Left colon (tissue), 2 donors: ENCODE data around the gene ARHGAP19. TPM values are rescaled to one million over a fixed set of nuclear protein-coding genes. Genes with fewer than 3 reads are reported as not detected.

Source experiments
- ATAC-seq: fragments of 200-7000 bp; cut with Tn5 transposase; one replicate; pipeline ENCODE4 v1.9.1; 2020; ENCODE audit warnings: mild to moderate bottlenecking, moderate library complexity
- DNase-seq, 2 donors: peaks; one replicate each; pipeline ENCODE4 v3.0.0-alpha.2; 2020
- intact Hi-C, 2 donors: fragments of 100-400 bp; cut with DNase I in 1 of 2; cut with micrococcal nuclease in 1 of 2; formaldehyde crosslinking; loops; one replicate each; pipeline versions ENCODE4 v1.11.2 to v1.14.0; 2022; cut with DNase I, micrococcal nuclease
- total RNA-seq, 2 donors: library from RNA; stranded (reverse); fragmentation: NEBNext Ultra II Directional; extraction: Animal tissue kit (Norgen Biotek cat#: 25700); gene quantifications; one replicate each; pipeline ENCODE4 v1.2.1, GENCODE V29; 2021
- donor health status: DM: no; HTN: no; CAD: no.
- donor health status: DM: yes; HTN: yes; CAD: no.

Gene ARHGAP19
- total RNA-seq, 2 donors from 2014 or later = 6.4 to 6.8 TPM

- ATAC-seq (no peak), DNase-seq (no peak)
- intact Hi-C loops = no loop called here
Measured at GRCh38 chr10:97256356-97256755, 36.1 kb downstream of the ARHGAP19 start.

- intact Hi-C loops = no loop called here
- no peak for ATAC-seq
- no peak for DNase-seq
Measured at GRCh38 chr10:97255512-97256293, 36.7 kb downstream of the ARHGAP19 start.

- DNase-seq (no peak), ATAC-seq (no peak)
- intact Hi-C loops = no loop called here
Measured at GRCh38 chr10:97254694-97255093, 37.7 kb downstream of the ARHGAP19 start.

GRCh38 chr10:97250952-97251351, 41.5 kb downstream of the ARHGAP19 start:
- no peak for DNase-seq
- intact Hi-C loops = no loop called here
- no peak for ATAC-seq

- ATAC-seq (no peak), DNase-seq (no peak)
- intact Hi-C loops = no loop called here
Measured at GRCh38 chr10:97243836-97244235, 48.6 kb downstream of the ARHGAP19 start.

- intact Hi-C loops = no loop called here
- ATAC-seq (no peak), DNase-seq (no peak)
Measured at GRCh38 chr10:97238855-97239254, 53.6 kb downstream of the ARHGAP19 start.

GRCh38 chr10:97235353-97235752, 57.1 kb downstream of the ARHGAP19 start:
- intact Hi-C loops = no loop called here
- ATAC-seq (no peak), DNase-seq (no peak)

GRCh38 chr10:97234400-97234799, 58.0 kb downstream of the ARHGAP19 start:
- DNase-seq = no peak
- intact Hi-C loops = no loop called here
- ATAC-seq = peak; percentile 37

GRCh38 chr10:97230146-97230545, 62.3 kb downstream of the ARHGAP19 start:
- DNase-seq (no peak), ATAC-seq (no peak)
- intact Hi-C loops = no loop called here

GRCh38 chr10:97229322-97230015, 63.0 kb downstream of the ARHGAP19 start:
- no peak for ATAC-seq
- intact Hi-C loops = no loop called here
- no peak for DNase-seq

GRCh38 chr10:97228775-97229157, 63.7 kb downstream of the ARHGAP19 start:
- ATAC-seq (no peak), DNase-seq (no peak)
- intact Hi-C loops = no loop called here

GRCh38 chr10:97228130-97228774, 64.2 kb downstream of the ARHGAP19 start:
- no peak for DNase-seq
- intact Hi-C loops = no loop called here
- ATAC-seq = no peak

- DNase-seq (no peak), ATAC-seq (no peak)
- intact Hi-C loops = no loop called here
Measured at GRCh38 chr10:97226398-97226797, 66.0 kb downstream of the ARHGAP19 start.

- ATAC-seq = no peak
- intact Hi-C loops = loop anchor here in 1 of 2 donors (5.0 kb wide), 1 partner anchor 152 kb away; no protein-coding TSS in a partner anchor
- DNase-seq = no peak
Measured at GRCh38 chr10:97224483-97225435, 67.7 kb downstream of the ARHGAP19 start.

GRCh38 chr10:97222326-97222961, 70.0 kb downstream of the ARHGAP19 start:
- no peak for ATAC-seq
- intact Hi-C loops = loop anchor here in 1 of 2 donors (5.0 kb wide), 1 partner anchor 150 kb away; no protein-coding TSS in a partner anchor
- no peak for DNase-seq

GRCh38 chr10:97220355-97220754, 72.1 kb downstream of the ARHGAP19 start:
- ATAC-seq (no peak), DNase-seq (no peak)
- intact Hi-C loops = loop anchor here in 1 of 2 donors (5.0 kb wide), 1 partner anchor 148 kb away; no protein-coding TSS in a partner anchor

- ATAC-seq = no peak
- intact Hi-C loops = no loop called here
- no peak for DNase-seq
Measured at GRCh38 chr10:97217299-97217698, 75.1 kb downstream of the ARHGAP19 start.

- DNase-seq (no peak), ATAC-seq (no peak)
- intact Hi-C loops = no loop called here
Measured at GRCh38 chr10:97215619-97216260, 76.7 kb downstream of the ARHGAP19 start.
